A673 (cell line): ENCODE measurements around the gene RAB24.

Experiments used
- CTCF ChIP-seq: fragments of 300-800, 200-600 bp; sonication (generic); conservative IDR thresholded peaks from 2 replicates; pipeline ENCODE4 v1.5.1; 2017; ENCODE audit warnings: low read depth, mild to moderate bottlenecking, antibody characterized with exemption, low read length, moderate library complexity, mixed read lengths
- EZH2 ChIP-seq: fragments of 200-600 bp; sonication (generic); IDR thresholded peaks from 2 replicates; pipeline ENCODE4 v1.6.1; 2017; ENCODE audit warnings: borderline replicate concordance, low read depth, mild to moderate bottlenecking, mixed read lengths, antibody characterized with exemption, low read length; ENCODE audit not compliant: poor library complexity, severe bottlenecking

GRCh38 chr5:177300951-177301350, 2.6 kb downstream of the RAB24 start:
- no peak for TF ChIP-seq CTCF
- TF ChIP-seq EZH2: no peak
